Glutamatergic neuron (in vitro differentiated cells): ENCODE results near the gene PRKAA1. TPM values are rescaled to one million over a fixed set of nuclear protein-coding genes. Genes with fewer than 3 reads are reported as not detected.

Experiments
- DNase-seq: peaks from one replicate; pipeline ENCODE4 v3.0.0; 2022
- H3K27ac Mint-ChIP-seq: one replicate; pipeline ENCODE4 v1.8.0; 2020; ENCODE audit warnings: mild to moderate bottlenecking, mixed read lengths, inconsistent platforms; ENCODE audit not compliant: unreplicated experiment
- H3K27me3 Mint-ChIP-seq: one replicate; pipeline ENCODE4 v1.8.0; 2020; ENCODE audit warnings: mild to moderate bottlenecking, moderate library complexity, mixed read lengths, inconsistent platforms; ENCODE audit not compliant: unreplicated experiment
- H3K36me3 Mint-ChIP-seq: one replicate; pipeline ENCODE4 v1.8.0; 2020; ENCODE audit warnings: mild to moderate bottlenecking, mixed read lengths, inconsistent platforms; ENCODE audit not compliant: unreplicated experiment
- H3K4me1 Mint-ChIP-seq: one replicate; pipeline ENCODE4 v1.8.0; 2020; ENCODE audit warnings: mild to moderate bottlenecking, low read depth, mixed read lengths, inconsistent platforms; ENCODE audit not compliant: unreplicated experiment
- H3K4me3 Mint-ChIP-seq: one replicate; pipeline ENCODE4 v1.8.0; 2020; ENCODE audit warnings: mild to moderate bottlenecking, mixed read lengths, inconsistent platforms; ENCODE audit not compliant: unreplicated experiment
- H3K9me3 Mint-ChIP-seq: one replicate; pipeline ENCODE4 v1.8.0; 2020; ENCODE audit warnings: mild to moderate bottlenecking, moderate library complexity, mixed read lengths, inconsistent platforms; ENCODE audit not compliant: unreplicated experiment
- CTCF ChIP-seq: fragments of 200-600 bp; sonication (generic); IDR thresholded peaks from one replicate; pipeline ENCODE4 v1.5.0; 2021; ENCODE audit not compliant: partially characterized antibody, unreplicated experiment
- long read RNA-seq: library from polyadenylated mRNA; unstranded; transcript quantifications from one replicate; pipeline ENCODE4 v2.0.0, GENCODE V29; 2020; ENCODE audit not compliant: unreplicated experiment
- total RNA-seq: library from RNA; stranded (reverse); fragmentation: NEBNext Ultra II Directional; extraction: Animal tissue kit (Norgen Biotek cat#: 25700); gene quantifications from one replicate; pipeline ENCODE4 v1.2.1, GENCODE V29; 2021; ENCODE audit not compliant: unreplicated experiment

The PRKAA1 gene
- 49.0 TPM for total RNA-seq
- long read RNA-seq, full-length matches to known transcripts, result 2 of 3 reads
- long read RNA-seq, partial matches to known transcripts, result 0 of 3 reads
- long read RNA-seq, other reads (novel, unspliced or antisense), result 1 of 3 reads

GRCh38 chr5:40798012-40798800 is at the start of gene PRKAA1:
PRKAA1 (minus strand) TSS chr5:40798374; CDS start chr5:40798189, 185 bp downstream.
- peak; percentile 89 for TF ChIP-seq CTCF
- Mint-ChIP-seq H3K4me1 (peaks cover 10% of the 10 kb centered on the region), H3K9me3 (peaks cover 9% of the 10 kb centered on the region), H3K27me3 (peaks cover 10% of the 10 kb centered on the region), H3K36me3 (peaks cover 5% of the 10 kb centered on the region), H3K27ac (peak within 1 kb of the TSS; percentile 97), H3K4me3 (peak within 1 kb of the TSS; percentile 96)
- DNase-seq, result peak; percentile 95

DNA sequence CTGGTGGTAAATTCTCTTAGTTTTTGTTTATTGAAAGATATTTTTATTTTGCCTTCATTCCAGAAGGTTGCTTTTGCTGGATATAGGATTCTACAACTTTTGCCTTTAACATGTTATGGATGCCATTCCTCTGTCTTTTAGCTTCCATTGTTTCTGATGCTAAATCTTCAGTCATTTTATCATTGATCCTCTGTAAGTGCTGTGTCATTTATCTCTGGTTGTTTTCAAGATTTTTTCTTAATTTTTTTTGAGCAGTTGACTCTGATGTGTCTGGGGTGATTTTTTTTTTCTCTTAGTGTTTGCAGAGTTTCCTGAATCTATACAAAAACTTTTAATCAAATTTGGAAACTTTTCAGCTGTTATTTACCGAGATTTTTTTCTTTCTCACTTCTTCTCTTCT is 49.4 kb upstream of the PRKAA1 start:
- no peaks in the 10 kb centered on the region for H3K27me3 Mint-ChIP-seq
- no peak for DNase-seq
- H3K36me3 Mint-ChIP-seq, result no peaks in the 10 kb centered on the region
- H3K27ac Mint-ChIP-seq, result no peak overlapping the region
- no peaks in the 10 kb centered on the region for H3K4me1 Mint-ChIP-seq
- no peak for TF ChIP-seq CTCF
- no peaks in the 10 kb centered on the region for H3K9me3 Mint-ChIP-seq
- no peak overlapping the region for H3K4me3 Mint-ChIP-seq

DNA sequence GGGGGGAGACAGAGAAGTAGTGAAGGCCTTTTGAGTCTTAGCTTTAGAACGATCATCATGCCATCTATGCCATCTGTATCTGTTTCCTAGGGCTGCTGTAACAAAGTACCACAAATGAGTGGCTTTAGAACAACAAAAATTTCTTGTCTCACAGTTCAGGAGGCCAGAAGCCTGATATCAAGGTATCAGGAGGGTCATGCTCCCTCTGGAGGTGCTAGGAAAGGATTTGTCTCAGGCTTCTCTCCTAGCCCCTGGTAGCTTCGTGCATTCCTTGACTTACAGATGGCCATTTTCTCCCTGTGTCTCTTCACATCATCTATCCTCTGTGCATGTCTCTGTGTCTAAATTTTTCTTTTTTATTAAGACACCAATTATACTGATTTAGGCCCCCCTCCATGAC is 48.2 kb upstream of the PRKAA1 start:
- no peaks in the 10 kb centered on the region for H3K36me3 Mint-ChIP-seq
- DNase-seq, result no peak
- no peaks in the 10 kb centered on the region for H3K9me3 Mint-ChIP-seq
- H3K4me3 Mint-ChIP-seq, result no peak overlapping the region
- H3K4me1 Mint-ChIP-seq, result no peaks in the 10 kb centered on the region
- no peak overlapping the region for H3K27ac Mint-ChIP-seq
- H3K27me3 Mint-ChIP-seq, result no peaks in the 10 kb centered on the region
- TF ChIP-seq CTCF, result no peak

GRCh38 chr5:40844565-40844964 is 46.4 kb upstream of the PRKAA1 start:
- Mint-ChIP-seq H3K27me3 (no peaks in the 10 kb centered on the region), H3K4me1 (no peaks in the 10 kb centered on the region), H3K36me3 (no peaks in the 10 kb centered on the region), H3K27ac (no peak overlapping the region), H3K4me3 (no peak overlapping the region), H3K9me3 (no peaks in the 10 kb centered on the region)
- no peak for DNase-seq
- TF ChIP-seq CTCF, result no peak

- H3K27me3 Mint-ChIP-seq, result no peaks in the 10 kb centered on the region
These were observed 44.2 kb upstream of the PRKAA1 start for GRCh38 chr5:40842351-40842750.

More at GRCh38 chr5:40842351-40842750, 44.2 kb upstream of the PRKAA1 start:
- no peak for TF ChIP-seq CTCF
- no peaks in the 10 kb centered on the region for H3K4me1 Mint-ChIP-seq
- H3K27ac Mint-ChIP-seq, result no peak overlapping the region
- DNase-seq, result no peak
- H3K9me3 Mint-ChIP-seq, result no peaks in the 10 kb centered on the region
- H3K4me3 Mint-ChIP-seq, result no peak overlapping the region
- no peaks in the 10 kb centered on the region for H3K36me3 Mint-ChIP-seq
